ENCODE data around the gene CHPF2. TPM values are rescaled to one million over a fixed set of nuclear protein-coding genes. Genes with fewer than 3 reads are reported as not detected.

The CHPF2 gene
- total RNA-seq, 4 donors from 2014 or later = 21.5 to 28.6 (median 25.4) TPM

DNA sequence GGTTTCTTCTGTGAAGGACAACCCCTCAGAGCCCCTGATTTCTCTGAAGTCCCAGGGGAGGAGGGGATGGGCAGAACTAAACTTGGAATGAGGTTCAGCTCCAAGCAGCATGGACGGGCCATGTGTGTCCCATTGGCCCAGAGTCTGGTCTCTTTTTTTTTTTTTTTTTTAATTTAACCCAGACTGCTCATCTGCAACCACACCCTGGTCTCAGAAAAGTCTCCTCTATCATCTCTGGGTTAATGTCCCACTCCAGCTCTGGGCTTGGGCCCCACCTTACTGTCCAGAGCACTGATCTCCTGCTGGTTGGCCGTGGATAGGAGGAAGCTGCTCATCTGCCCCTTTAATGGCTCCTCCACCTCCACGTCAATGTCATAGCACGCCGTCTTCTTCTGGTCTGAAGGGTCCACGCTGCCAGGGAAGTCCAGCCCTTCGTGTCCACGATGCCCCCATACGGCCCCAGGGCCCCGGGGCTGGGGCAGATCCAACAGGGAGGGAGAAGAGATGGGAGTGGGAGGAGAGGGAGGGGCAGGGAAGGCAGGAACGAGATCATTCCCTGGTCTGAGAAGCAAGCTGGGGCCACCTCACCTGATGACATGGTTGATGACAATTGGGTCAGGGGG, 7.7 kb downstream of the CHPF2 start:
- Histone ChIP-seq H3K27me3 (no peaks in the 10 kb centered on the region), H3K4me1 (peaks cover 11% of the 10 kb centered on the region), H3K9me3 (no peaks in the 10 kb centered on the region), H3K4me3 (no peak overlapping the region), H3K27ac (no peak overlapping the region), H3K36me3 (peaks cover 51% of the 10 kb centered on the region)
- no peak for DNase-seq (ENCODE audit: low spot score in 2 of 2)
- TF ChIP-seq POLR2A (IDR thresholded peaks at IDR 0.05) = no peak
- TF ChIP-seq POLR2AphosphoS5 (IDR thresholded peaks at IDR 0.05) = no peak
- TF ChIP-seq, protein P1, sequence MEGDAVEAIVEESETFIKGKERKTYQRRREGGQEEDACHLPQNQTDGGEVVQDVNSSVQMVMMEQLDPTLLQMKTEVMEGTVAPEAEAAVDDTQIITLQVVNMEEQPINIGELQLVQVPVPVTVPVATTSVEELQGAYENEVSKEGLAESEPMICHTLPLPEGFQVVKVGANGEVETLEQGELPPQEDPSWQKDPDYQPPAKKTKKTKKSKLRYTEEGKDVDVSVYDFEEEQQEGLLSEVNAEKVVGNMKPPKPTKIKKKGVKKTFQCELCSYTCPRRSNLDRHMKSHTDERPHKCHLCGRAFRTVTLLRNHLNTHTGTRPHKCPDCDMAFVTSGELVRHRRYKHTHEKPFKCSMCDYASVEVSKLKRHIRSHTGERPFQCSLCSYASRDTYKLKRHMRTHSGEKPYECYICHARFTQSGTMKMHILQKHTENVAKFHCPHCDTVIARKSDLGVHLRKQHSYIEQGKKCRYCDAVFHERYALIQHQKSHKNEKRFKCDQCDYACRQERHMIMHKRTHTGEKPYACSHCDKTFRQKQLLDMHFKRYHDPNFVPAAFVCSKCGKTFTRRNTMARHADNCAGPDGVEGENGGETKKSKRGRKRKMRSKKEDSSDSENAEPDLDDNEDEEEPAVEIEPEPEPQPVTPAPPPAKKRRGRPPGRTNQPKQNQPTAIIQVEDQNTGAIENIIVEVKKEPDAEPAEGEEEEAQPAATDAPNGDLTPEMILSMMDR (IDR thresholded peaks at IDR 0.05) = no peak
- no peak for TF ChIP-seq EP300 (IDR thresholded peaks at IDR 0.05)
- 57% methylated on average over 11 of the region's 11 CpGs for WGBS

DNA sequence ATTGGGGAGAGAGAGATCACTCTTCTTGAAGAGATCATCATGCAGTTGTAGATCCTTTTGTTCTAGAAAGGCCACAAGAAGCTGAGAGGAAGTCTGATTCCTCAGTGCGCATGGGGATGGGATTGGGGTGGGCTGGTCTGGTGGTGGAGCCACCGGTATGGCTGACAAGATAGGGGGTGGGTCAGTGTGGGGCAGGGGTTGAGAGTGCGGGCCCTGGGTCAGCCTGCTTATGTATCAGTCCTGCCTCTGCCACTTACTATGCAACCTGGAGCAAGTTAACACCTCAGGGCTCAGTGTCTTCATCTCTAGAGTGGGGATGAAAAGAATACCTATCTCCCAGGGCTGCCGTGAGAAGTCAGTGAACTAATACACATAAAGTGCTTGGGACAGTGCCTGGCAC, 8.3 kb downstream of the CHPF2 start:
- no peak overlapping the region for H3K27ac ChIP-seq
- no peak overlapping the region for H3K4me3 ChIP-seq
- DNase-seq (ENCODE audit: low spot score in 2 of 2) = no peak
- peaks cover 45% of the 10 kb centered on the region for H3K36me3 ChIP-seq
- TF ChIP-seq, protein P1 (IDR thresholded peaks at IDR 0.05) = no peak
- TF ChIP-seq POLR2A (IDR thresholded peaks at IDR 0.05) = no peak
- TF ChIP-seq EP300 (IDR thresholded peaks at IDR 0.05) = no peak
- TF ChIP-seq POLR2AphosphoS5 (IDR thresholded peaks at IDR 0.05) = no peak
- H3K4me1 ChIP-seq = peaks cover 17% of the 10 kb centered on the region
- WGBS = 83% methylated on average over 4 of the region's 4 CpGs
- peaks cover 5% of the 10 kb centered on the region for H3K27me3 ChIP-seq
- H3K9me3 ChIP-seq = no peaks in the 10 kb centered on the region

DNA sequence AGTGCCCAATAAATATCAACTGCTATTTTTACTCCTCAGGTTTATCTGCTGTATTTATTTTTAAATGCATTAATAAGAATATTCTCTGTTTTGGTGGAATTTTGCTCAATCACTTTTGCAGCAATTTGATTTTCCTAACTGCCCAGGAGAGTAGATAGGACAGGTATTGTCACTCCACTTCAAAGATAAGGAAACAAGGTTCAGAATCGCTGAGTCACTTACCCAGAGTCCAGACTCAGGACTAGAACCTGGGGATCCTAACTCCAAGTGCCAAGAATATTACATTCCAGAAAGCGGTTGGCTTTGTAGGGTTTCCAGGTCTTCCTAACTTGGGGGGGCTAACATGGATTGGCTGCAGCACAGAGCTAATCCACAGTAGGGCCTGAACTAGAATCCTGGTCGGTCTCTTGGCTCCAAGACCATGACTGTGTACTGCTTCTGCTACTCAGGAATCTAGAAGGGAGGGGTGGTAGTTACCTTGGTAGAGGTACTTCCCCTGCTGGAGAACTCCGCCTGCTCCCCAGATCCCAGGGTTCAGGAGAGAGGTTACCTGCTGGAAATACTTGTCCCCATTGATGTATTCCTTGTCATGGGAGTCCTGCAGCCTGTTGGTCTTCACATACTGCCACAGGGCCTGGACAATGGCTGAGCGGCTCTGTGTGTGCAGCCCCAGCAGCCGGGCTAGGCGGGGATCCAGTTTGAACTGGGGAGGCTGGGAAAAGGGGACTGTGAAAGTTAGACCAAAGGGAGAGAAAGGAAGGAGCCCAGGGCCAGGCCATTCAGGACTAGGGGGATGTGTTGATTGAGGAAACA, 8.9 kb downstream of the CHPF2 start:
- peaks cover 9% of the 10 kb centered on the region for H3K27me3 ChIP-seq
- no peak overlapping the region for H3K27ac ChIP-seq
- H3K36me3 ChIP-seq = peaks cover 41% of the 10 kb centered on the region
- no peak overlapping the region for H3K4me3 ChIP-seq
- H3K9me3 ChIP-seq = no peaks in the 10 kb centered on the region
- 86% methylated on average over 6 of the region's 7 CpGs for WGBS
- DNase-seq (ENCODE audit: low spot score in 2 of 2) = no peak
- peaks cover 23% of the 10 kb centered on the region for H3K4me1 ChIP-seq
- TF ChIP-seq, protein P1 (IDR thresholded peaks at IDR 0.05) = no peak
- TF ChIP-seq POLR2A (IDR thresholded peaks at IDR 0.05) (no peak), POLR2AphosphoS5 (IDR thresholded peaks at IDR 0.05) (no peak), EP300 (IDR thresholded peaks at IDR 0.05) (no peak)

DNA sequence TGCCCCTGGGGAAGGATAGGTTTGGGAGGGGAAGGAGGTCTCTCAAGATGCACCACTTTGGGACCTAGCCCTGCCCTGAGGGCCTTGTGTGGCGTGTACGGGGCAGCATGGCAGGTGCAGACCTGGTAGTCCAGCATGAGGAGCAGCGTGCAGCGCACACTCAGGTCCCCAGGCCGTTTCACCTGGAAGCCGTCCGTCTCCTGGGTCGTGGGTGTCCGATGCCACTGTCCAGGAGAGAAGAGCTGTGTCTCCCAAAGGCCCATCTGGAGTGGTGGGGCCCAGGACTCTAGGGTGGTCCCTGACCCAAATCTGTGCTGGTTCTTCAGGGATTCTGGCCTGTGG, 9.4 kb downstream of the CHPF2 start:
- H3K27ac ChIP-seq = no peak overlapping the region
- WGBS = 42% methylated on average over 2 of the region's 9 CpGs
- no peaks in the 10 kb centered on the region for H3K9me3 ChIP-seq
- H3K4me1 ChIP-seq = peaks cover 29% of the 10 kb centered on the region
- no peak for DNase-seq (ENCODE audit: low spot score in 2 of 2)
- H3K36me3 ChIP-seq = peaks cover 36% of the 10 kb centered on the region
- TF ChIP-seq POLR2AphosphoS5 (IDR thresholded peaks at IDR 0.05) (no peak), POLR2A (IDR thresholded peaks at IDR 0.05) (no peak), EP300 (IDR thresholded peaks at IDR 0.05) (no peak)
- TF ChIP-seq, protein P1 (IDR thresholded peaks at IDR 0.05) = no peak
- H3K4me3 ChIP-seq = no peak overlapping the region
- H3K27me3 ChIP-seq = peaks cover 9% of the 10 kb centered on the region
